ENCODE results near the gene EFHC1.

EFHC1 gene

GRCh38 chr6:52517502-52518278 is 97.5 kb downstream of the EFHC1 start:
- DNase-seq (ENCODE audit: low read depth, low spot score) = peak; percentile 91

- DNase-seq (ENCODE audit: low read depth, low spot score) = no peak
Measured at GRCh38 chr6:52518279-52518945, 98.3 kb downstream of the EFHC1 start.

- no peak for DNase-seq (ENCODE audit: low read depth, low spot score)
Measured at GRCh38 chr6:52519618-52520017, 99.5 kb downstream of the EFHC1 start.

GRCh38 chr6:52522151-52522626 is 102.0 kb downstream of the EFHC1 start:
- DNase-seq (ENCODE audit: low read depth, low spot score) = no peak

GRCh38 chr6:52522655-52523054 is 102.5 kb downstream of the EFHC1 start:
- no peak for DNase-seq (ENCODE audit: low read depth, low spot score)

- no peak for DNase-seq (ENCODE audit: low read depth, low spot score)
Measured at GRCh38 chr6:52523378-52524142, 103.4 kb downstream of the EFHC1 start.

GRCh38 chr6:52524918-52525317 is 104.8 kb downstream of the EFHC1 start:
- DNase-seq (ENCODE audit: low read depth, low spot score) = no peak

GRCh38 chr6:52526634-52527033 is 106.5 kb downstream of the EFHC1 start:
- no peak for DNase-seq (ENCODE audit: low read depth, low spot score)

GRCh38 chr6:52527436-52527835 is 107.3 kb downstream of the EFHC1 start:
- no peak for DNase-seq (ENCODE audit: low read depth, low spot score)

- no peak for DNase-seq (ENCODE audit: low read depth, low spot score)
Measured at GRCh38 chr6:52529311-52529710, 109.2 kb downstream of the EFHC1 start.

- no peak for DNase-seq (ENCODE audit: low read depth, low spot score)
Measured at GRCh38 chr6:52530351-52530750, 110.2 kb downstream of the EFHC1 start.

GRCh38 chr6:52531396-52531795 is 111.3 kb downstream of the EFHC1 start:
- no peak for DNase-seq (ENCODE audit: low read depth, low spot score)

- DNase-seq (ENCODE audit: low read depth, low spot score) = no peak
Measured at GRCh38 chr6:52531834-52532233, 111.7 kb downstream of the EFHC1 start.

GRCh38 chr6:52532457-52532856 is 112.3 kb downstream of the EFHC1 start:
- no peak for DNase-seq (ENCODE audit: low read depth, low spot score)

- DNase-seq (ENCODE audit: low read depth, low spot score) = no peak
Measured at GRCh38 chr6:52533491-52533890, 113.3 kb downstream of the EFHC1 start.

- no peak for DNase-seq (ENCODE audit: low read depth, low spot score)
Measured at GRCh38 chr6:52534363-52534762, 114.2 kb downstream of the EFHC1 start.

GRCh38 chr6:52534966-52535390 is 114.8 kb downstream of the EFHC1 start:
- DNase-seq (ENCODE audit: low read depth, low spot score) = no peak

- no peak for DNase-seq (ENCODE audit: low read depth, low spot score)
Measured at GRCh38 chr6:52535711-52536423, 115.7 kb downstream of the EFHC1 start.

- no peak for DNase-seq (ENCODE audit: low read depth, low spot score)
Measured at GRCh38 chr6:52536424-52536916, 116.3 kb downstream of the EFHC1 start.

- DNase-seq (ENCODE audit: low read depth, low spot score) = no peak
Measured at GRCh38 chr6:52537001-52537753, 117.0 kb downstream of the EFHC1 start.
